ES-I3 (cell line): ENCODE data around the gene ZNF274.
"Not testable (repeated sequence)": the region's sequence is repeated elsewhere in the genome, so short reads cannot be mapped to it uniquely, and the experiment has no call there.

Experiments
- H3K36me3 ChIP-seq: 2 replicates; pipeline ENCODE4 v1.6.1; 2013; ENCODE audit warnings: mild to moderate bottlenecking, low read length, control low read depth, moderate library complexity; ENCODE audit not compliant: insufficient read depth
- H3K4me1 ChIP-seq: 2 replicates; pipeline ENCODE4 v1.6.1; 2013; ENCODE audit warnings: mild to moderate bottlenecking, control low read depth, low read length; ENCODE audit not compliant: insufficient read depth
- H3K9ac ChIP-seq: 2 replicates; pipeline ENCODE4 v1.6.1; 2013; ENCODE audit warnings: low read depth, mild to moderate bottlenecking, low read length, moderate library complexity
- H3K9me3 ChIP-seq: 2 replicates; pipeline ENCODE4 v1.6.1; 2013; ENCODE audit warnings: mild to moderate bottlenecking, low read length, moderate library complexity; ENCODE audit not compliant: control insufficient read depth, insufficient read depth

ZNF274 gene

DNA sequence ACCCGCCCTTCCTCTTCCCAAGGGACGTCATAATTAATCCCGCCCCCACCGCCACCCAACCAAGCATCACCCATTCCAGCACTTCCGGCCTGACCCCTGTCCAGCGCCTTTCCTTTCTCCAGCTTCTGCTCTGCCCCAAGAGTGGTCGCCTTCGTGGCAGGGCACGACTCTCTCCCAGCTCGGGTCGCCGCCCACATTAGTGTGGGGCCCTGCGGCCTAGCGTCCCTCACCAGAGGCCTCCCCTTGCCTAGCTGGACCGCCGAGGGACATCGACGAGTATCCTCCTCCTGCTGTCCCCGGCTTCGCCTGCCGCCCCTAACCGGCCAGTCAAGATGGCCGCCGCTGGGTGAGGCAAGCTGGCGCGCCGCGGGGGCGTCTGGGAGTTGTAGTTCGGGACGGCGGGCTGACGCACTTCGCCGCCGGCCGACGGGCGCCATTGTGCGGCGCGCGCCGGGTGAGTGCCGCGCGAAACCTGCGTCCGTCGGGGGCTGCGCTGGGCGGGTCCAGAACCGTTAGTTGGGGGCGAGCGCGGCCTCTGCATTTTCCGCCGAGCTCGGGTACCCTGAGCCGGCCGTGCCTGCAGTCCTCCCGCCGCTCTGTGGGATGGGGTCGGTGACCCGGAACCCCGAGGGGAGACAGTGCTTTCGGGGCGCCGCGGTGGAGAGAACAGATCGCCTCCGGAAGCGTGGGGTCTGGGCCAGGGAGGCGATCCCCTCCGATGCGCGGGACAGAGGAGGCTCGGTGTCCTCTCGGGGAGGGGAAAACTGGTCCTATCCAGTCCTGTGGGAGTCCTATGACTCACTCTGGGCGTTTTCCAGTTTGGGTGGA is at the start of gene ZNF274:
Gene ZNF274 (plus strand): TSS at position 73 of the 828 bp plus-strand sequence. CDS start 905 bp downstream, outside the sequence.
- H3K4me1 ChIP-seq = no peaks in the 10 kb centered on the region
- peak within 1 kb of the TSS; percentile 96 for H3K9ac ChIP-seq
- peaks cover 8% of the 10 kb centered on the region for H3K9me3 ChIP-seq
- H3K36me3 ChIP-seq = peaks cover 13% of the 10 kb centered on the region

DNA sequence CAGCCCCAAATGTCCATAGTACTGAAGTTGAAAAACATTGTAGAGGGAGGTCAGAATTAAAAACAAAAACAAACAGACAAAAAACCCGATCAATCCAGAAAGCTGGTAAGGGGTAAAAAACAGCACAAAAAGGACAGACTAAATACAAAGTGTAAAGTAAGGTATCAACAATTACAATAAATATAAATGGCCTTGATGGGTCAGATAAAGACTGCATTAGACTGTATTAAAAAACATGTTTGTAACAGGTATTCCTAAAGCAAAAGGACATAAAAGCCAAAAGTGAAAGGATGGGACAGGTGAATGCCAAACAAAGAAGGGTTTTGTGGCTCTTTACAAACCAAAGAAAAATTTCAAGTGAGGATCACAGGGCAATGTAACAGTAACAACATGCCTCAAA is 48.6 kb upstream of the ZNF274 start:
- no peak overlapping the region for H3K9ac ChIP-seq
- H3K4me1 ChIP-seq = no peaks in the 10 kb centered on the region
- H3K36me3 ChIP-seq = peaks cover 9% of the 10 kb centered on the region; the same call in 1 of the 2 replicates
- H3K9me3 ChIP-seq = peaks cover 30% of the 10 kb centered on the region

DNA sequence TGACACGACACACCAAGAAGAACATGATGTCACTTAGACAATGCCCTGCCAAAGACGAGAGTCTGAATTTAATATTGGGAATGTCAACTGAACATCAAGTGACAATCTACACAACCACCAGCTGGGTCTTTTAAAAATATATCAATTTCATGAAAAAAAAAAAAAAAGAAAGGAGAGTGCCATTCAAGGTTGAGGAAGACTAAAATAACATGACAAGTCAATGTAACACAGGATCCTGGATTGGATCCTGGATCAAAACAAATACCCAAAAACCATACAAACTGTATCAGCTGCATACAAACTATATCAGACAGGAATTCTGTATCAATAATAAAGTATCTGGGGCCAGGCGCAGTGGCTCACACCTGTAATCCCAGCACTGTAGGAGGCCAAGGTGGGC is 37.0 kb upstream of the ZNF274 start:
- Histone ChIP-seq H3K9ac (no peak overlapping the region), H3K4me1 (no peaks in the 10 kb centered on the region), H3K9me3 (peaks cover 18% of the 10 kb centered on the region; the same call in 1 of the 2 replicates), H3K36me3 (peaks cover 10% of the 10 kb centered on the region; the same call in 1 of the 2 replicates)

DNA sequence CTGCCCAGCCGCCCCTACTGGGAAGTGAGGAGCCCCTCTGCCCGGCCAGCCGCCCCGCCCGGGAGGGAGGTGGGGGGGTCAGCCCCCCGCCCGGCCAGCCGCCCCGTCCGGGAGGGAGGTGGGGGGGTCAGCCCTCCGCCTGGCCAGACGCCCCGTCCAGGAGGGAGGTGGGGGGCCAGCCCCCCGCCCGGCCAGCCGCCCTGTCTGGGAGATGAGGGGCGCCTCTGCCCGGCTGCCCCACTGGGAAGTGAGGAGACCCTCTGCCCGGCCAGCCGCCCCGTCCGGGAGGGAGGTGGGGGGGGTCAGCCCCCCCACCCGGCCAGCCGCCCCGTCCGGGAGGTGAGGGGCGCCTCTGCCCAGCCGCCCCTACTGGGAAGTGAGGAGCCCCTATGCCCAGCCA is 35.4 kb upstream of the ZNF274 start:
- not testable (repeated sequence) for H3K4me1 ChIP-seq, H3K9ac ChIP-seq, H3K36me3 ChIP-seq
- H3K9me3 ChIP-seq = peaks cover 12% of the 10 kb centered on the region; the same call in 1 of the 2 replicates

DNA sequence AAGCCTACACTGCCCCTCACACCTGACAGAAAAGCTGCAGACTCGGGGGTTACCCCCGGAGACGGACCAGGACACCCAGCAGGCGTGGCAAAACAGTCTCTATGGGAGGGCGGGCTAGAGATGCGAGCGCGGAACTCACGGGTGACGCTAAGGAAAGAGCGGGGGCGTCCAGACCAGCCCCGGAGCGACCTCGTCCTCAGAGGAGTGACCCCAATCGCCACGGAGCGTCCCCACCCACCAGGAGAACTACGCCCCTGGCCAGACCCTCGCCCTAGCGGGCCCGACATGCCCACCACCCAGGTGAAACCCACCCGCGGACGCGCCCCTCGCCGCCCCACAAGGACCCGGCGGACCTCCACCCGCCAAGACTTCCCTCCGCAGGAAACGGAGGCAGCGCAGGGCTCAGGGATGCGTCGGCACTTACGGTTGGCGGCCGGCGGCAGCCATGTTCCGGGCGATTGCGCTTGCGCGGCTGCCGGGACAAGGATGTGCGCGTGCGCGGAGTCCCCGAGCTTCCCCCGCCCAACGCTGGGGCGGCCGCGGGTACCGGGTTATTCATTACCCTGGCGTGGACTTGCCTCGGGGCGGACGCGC is 32.4 kb upstream of the ZNF274 start, which contains the start of gene ZNF329:
Gene ZNF329 (minus strand): TSS at position 462 of the 594 bp plus-strand sequence. CDS start 21,286 bp downstream, outside the sequence.
- peaks cover 12% of the 10 kb centered on the region; the same call in 1 of the 2 replicates for H3K9me3 ChIP-seq
- no peaks in the 10 kb centered on the region for H3K36me3 ChIP-seq
- peak within 1 kb of the TSS; percentile 87 for H3K9ac ChIP-seq
- H3K4me1 ChIP-seq = no peaks in the 10 kb centered on the region

- peaks cover 6% of the 10 kb centered on the region; the same call in 1 of the 2 replicates for H3K9me3 ChIP-seq
- no peaks in the 10 kb centered on the region for H3K4me1 ChIP-seq
- no peaks in the 10 kb centered on the region for H3K36me3 ChIP-seq
- H3K9ac ChIP-seq = no peak overlapping the region
Observed at GRCh38 chr19:58153386-58153785, 29.5 kb upstream of the ZNF274 start.

- Histone ChIP-seq H3K4me1 (no peaks in the 10 kb centered on the region), H3K36me3 (no peaks in the 10 kb centered on the region), H3K9ac (peak overlapping the region; percentile 95), H3K9me3 (no peaks in the 10 kb centered on the region)
Observed at GRCh38 chr19:58154287-58154678, 28.6 kb upstream of the ZNF274 start.

- H3K9ac ChIP-seq = peak overlapping the region; percentile 95
- H3K4me1 ChIP-seq = no peaks in the 10 kb centered on the region
- no peaks in the 10 kb centered on the region for H3K36me3 ChIP-seq
- no peaks in the 10 kb centered on the region for H3K9me3 ChIP-seq
Observed at GRCh38 chr19:58154679-58155648, 27.9 kb upstream of the ZNF274 start.

DNA sequence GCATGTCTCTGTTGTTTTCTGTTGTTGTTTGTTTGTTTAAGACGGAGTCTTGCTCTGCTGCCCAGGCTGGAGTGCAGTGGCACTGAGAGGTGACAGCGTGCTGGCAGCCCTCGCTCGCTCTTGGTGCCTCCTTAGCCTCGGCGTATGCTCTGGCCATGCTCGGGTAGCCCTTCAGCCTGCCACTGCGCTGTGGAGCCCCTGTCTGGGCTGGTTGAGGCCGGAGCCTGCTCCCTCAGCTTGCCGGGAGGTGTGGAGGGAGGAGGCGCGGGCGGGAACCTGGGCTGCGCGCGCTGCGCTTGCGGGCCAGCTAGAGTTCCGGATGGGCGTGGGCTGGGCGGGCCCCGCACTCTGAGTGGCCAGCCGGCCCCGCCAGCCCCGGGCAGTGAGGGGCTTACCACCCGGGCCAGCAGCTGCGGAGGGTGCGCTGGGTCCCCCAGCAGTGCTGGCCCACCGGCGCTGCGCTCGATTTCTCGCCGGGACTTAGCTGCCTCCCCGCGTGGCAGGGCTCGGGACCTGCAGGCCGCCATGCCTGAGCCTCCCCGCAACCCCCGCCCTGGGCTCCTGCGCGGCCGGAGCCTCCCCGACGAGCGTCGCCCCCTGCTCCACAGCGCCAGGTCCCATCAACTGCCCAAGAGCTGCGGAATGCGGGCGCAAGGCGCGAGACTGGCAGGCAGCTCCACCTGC is 25.7 kb upstream of the ZNF274 start:
- Histone ChIP-seq H3K36me3 (no peaks in the 10 kb centered on the region), H3K9me3 (no peaks in the 10 kb centered on the region; the same call in 1 of the 2 replicates), H3K4me1 (no peaks in the 10 kb centered on the region), H3K9ac (no peak overlapping the region; the same call in 1 of the 2 replicates)

- Histone ChIP-seq H3K4me1 (no peaks in the 10 kb centered on the region), H3K9ac (no peak overlapping the region), H3K9me3 (peaks cover 12% of the 10 kb centered on the region), H3K36me3 (no peaks in the 10 kb centered on the region)
Observed at GRCh38 chr19:58166268-58166667, 16.6 kb upstream of the ZNF274 start.

DNA sequence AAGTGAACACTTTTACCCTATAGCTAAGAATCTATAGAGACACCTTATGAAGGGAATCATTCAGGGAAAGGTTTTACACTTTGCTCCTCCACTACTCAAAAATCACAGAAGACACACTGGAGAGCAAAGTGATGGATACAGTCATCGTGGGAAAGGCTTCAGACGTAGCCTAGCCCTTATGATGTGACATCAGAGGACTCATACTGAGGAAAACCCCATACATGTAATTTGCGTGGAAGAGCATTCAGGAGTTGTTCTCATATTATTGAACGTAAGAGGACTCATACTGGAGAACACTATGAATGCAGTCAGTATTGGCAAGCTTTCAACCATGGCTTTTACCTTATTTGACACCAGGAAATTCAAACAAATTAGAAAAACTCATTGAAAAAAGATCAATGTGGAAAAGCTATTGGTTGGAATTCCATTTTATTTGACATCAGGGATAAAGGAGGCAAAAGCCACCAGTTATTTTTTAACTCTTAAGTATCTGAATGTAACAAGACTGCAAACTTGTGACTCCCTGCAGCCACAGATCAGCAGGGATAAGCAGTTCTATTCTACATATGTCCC is 16.1 kb upstream of the ZNF274 start:
- Histone ChIP-seq H3K9me3 (peaks cover 12% of the 10 kb centered on the region), H3K9ac (no peak overlapping the region), H3K4me1 (no peaks in the 10 kb centered on the region), H3K36me3 (no peaks in the 10 kb centered on the region)

GRCh38 chr19:58170860-58171259 is 12.0 kb upstream of the ZNF274 start:
- peaks cover 8% of the 10 kb centered on the region; the same call in 1 of the 2 replicates for H3K9me3 ChIP-seq
- H3K36me3 ChIP-seq = no peaks in the 10 kb centered on the region
- no peak overlapping the region for H3K9ac ChIP-seq
- no peaks in the 10 kb centered on the region for H3K4me1 ChIP-seq

DNA sequence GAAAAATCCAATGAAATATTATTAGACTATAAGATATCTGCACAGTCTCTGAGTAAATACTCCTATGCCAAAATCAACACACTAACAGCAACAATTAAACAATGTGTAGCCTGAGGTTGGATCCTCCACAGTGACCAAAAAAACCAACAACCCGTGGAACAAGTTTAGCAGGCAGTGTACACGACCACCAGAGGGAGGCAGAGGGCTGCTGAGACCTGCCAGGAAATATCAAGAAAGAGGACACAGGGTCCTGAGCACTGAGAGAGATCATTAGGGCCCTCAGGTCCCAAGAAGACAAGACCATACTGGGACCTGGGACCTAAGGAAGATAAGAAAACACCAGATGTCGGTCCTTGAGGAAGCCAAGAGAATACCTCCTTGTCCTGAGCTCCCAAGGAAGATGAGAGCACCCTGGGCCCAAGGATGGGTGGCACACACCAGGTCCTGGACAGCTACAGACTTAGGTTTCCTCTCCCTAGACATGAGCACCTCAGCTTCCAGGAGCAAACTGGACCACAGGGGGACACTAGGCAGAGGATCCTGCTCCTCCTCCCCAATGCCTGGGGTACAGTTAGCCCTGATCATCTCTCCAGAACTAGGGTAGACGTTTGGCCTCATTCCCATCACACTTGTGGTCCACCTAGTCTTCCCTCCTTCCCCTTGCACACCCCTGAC is 822 bp upstream of the ZNF274 start:
- Histone ChIP-seq H3K9me3 (peaks cover 7% of the 10 kb centered on the region), H3K9ac (peak overlapping the region; percentile 49; the same call in 1 of the 2 replicates), H3K36me3 (peaks cover 8% of the 10 kb centered on the region; the same call in 1 of the 2 replicates)

More for the DNA sequence above, 822 bp upstream of the ZNF274 start:
- H3K4me1 ChIP-seq = no peaks in the 10 kb centered on the region
